Dedifferentiated amniotic fluid mesenchymal stem cell (primary cell): ENCODE results near the gene TNFRSF1B.
A peak's percentile ranks its signal among the peaks of the same experiment; 100 is the strongest.

Experiments used
- DNase-seq: peaks from one replicate; pipeline ENCODE4 v3.0.0-alpha.2; 2016; ENCODE audit errors: extremely low spot score

TNFRSF1B gene

DNA sequence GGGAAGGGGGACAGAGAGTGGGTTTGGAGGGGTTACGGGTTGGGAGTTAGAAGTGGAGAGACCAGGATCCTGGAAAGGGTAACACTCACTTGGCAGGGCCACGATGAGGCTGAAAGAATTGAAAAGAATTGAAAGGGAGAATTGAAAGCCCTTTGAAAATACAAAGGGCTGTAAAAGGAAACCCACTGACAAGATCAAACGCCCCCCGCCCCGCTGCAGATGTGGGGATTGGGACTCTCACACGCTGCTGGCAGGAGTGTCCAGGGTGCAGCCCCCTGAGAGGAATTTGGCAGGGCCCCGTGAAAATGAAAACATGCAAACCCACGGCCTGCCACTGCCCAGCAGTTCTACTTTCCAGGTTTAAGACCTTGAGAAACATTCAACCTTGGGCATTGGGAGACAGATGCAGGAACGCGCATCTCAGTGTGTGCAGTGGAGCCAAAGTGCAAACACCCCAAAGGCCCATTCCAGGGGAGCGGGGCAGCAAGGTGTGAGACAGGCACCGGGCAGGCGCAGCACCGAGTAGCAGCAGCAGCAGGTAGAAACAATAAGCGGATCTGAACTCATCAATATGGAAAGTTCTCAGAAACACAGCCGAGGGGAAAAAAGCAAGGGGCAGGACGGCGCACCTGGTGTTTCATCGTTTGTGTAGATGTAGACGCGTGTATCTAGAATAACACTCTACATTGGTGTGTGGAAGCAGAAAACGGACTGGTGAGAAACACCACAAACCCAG lies 8.3 kb upstream of the TNFRSF1B start:
- DNase-seq: no peak

DNA sequence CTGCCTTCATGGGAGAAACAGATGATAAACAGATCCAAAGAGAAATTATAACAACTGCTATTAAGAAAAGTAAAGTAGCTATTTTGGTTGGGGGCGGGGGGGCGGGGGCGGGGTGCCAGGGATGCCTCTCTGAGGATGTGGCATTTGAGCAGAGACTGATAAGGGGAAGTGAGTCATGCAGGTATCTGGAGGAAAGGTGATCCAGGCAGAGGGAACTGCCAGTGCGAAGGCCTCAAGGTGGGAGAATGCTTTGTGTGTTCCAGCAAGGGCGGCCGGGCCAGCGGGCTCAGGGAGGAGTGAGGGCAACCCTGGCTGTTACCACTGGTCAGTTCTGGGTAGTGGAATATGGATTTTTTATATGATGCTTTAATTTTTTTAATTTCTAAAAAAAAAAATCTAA lies 7.0 kb upstream of the TNFRSF1B start:
- no peak for DNase-seq

DNA sequence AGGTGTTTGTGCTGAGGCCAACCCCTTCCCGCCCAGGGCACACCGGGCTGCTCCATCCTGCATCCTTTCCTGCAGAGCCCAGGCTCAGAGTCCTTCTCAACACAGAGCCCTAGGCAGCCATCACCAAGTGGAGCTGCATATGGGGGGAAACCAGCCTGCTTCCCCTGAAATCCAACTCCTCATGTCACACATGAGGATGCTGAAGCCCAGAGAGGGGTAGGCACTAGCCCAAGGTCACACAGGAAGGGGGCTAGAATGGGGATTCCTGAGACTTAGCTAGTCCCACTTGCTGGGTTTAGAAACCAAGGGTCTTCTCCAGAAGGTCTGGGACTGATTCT lies 5.5 kb upstream of the TNFRSF1B start:
- DNase-seq: no peak

- peak; percentile 73 for DNase-seq
These were observed 4.9 kb upstream of the TNFRSF1B start for GRCh38 chr1:12161662-12162458.

DNA sequence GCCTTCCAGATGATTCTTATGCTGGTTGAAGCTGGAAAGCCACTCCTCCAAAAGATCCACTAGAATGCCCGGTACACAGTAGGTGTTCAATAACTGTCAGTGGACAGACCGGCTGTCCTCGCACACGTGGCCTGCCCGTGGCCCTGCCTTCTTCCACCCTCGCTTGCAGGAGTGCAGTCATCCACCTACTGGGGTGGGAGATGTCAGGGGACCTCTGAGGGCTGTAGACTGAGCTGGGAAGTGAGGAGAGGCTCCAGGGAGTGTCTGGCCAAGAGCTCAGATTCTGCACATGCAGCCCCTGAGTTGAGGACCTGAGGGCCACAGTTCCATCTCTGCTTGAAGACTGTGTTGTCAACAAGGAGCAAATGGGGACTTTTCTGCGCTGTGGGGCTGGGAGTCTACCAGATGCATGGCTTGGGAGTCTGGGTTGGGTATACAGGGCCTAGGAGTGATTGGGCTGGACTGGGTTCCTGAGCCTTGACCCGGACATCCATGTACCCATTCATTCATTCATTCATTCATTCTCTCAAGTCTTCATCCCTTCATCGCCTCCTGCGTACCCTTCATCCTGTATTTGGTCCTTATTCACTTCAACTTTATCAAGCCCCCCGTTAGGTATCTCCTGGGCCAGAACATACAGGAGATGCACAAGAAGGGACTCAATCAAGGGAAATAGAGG lies 4.2 kb upstream of the TNFRSF1B start:
- DNase-seq: no peak

GRCh38 chr1:12163210-12163609 lies 3.6 kb upstream of the TNFRSF1B start:
- DNase-seq: no peak

GRCh38 chr1:12164210-12164609 lies 2.6 kb upstream of the TNFRSF1B start:
- no peak for DNase-seq

- no peak for DNase-seq
These were observed 1.4 kb upstream of the TNFRSF1B start for GRCh38 chr1:12165342-12165741.

DNA sequence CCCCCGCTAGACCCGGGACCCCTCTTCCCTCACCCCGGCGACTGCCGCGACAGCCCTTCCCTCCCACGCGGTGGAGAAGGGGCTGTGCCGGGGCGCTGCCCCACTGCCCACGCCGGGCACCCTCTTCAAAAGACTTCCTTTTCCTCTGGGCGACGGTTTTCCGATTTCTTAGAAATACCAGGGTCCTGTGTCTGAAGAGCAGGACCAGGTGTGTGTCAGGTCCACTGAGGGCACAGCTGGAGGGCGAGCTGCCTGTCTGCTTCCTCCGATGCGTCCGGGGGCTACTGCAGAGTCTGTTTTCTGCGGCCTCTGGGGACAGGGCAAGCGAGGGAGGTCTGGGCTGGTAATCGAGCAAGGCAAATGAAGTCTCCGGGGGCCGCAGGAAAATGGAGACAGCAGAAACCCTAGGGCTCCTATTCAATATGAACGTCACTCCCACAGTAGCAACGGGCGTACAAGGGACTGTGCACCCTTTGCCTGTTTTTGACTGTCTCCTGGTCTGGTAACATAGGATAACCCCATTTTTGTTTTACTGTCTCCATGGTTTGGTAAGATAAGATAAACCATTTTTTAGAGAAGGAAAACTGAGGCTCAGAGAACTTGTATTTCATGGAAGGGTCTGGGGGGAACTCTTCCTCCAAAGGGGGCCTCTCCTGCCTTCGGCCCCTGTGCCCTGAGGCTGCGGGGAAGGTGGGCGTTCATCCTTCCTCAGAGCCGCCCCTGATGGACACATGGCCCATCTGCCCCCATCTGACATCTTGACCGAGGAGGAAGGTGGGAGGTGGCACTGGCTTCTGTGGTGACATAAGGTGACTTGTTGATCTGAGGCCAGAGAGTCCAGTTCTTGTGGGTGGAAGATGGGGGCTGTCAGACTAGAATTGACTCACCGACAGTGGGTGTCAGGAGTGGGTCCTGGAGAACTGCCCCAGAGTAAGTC lies 970 bp downstream of the TNFRSF1B start:
- no peak for DNase-seq

DNA sequence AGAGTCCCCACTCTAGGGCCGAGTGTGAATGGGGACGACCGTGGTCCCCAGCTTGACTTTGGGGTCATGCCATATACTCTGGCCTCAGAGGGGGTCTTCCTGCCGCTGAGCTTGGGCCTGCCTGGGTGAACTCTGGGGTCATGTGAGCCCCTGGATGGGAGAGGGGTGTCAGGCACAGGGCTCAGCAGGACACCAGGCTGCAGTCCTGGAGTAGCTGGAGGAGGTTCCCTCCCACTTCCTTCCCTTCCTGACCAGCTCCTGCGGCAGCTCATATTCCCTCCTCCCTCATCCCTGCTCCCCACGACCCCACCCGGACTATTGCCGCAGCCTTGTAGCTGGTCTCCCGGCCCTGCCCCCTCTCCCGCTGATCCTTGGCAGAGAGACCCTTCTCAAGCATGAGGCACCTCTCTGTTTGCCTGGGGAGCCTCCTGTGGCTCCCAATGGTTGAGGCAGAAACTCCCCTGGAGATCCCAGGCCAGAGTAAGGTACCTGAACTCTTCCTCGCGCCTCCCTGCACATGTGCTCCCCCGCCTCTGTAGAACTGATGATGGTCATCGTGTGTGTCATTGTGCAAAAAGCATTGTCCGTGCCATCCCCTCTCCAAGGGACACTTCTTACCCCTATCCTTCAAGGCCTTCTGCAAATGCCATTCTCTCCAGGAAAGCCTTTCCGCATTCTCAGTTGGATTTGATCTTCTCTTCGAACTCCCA lies 1.8 kb downstream of the TNFRSF1B start:
- no peak for DNase-seq

- DNase-seq: no peak
These were observed 2.8 kb downstream of the TNFRSF1B start for GRCh38 chr1:12169442-12170135.

DNA sequence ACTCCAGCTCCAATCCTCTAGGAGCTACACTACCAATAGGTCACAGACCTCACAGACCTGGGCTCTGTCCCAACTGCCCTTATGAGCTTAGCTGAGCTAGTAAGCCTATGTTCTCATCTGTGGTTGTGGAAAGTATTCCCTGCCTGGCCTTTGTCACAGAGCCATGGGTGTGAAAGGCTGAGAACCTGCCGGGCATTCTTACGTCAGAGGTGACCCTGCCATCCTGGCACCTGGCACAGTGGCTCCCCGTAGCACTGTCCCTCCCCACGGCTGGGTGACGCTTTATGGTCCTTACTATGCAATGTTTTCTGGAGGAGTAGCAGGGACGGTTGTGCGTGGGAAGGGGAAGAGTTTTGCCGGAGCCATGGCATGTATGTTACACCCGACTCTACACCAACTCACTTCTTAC lies 3.5 kb downstream of the TNFRSF1B start:
- DNase-seq: no peak

DNA sequence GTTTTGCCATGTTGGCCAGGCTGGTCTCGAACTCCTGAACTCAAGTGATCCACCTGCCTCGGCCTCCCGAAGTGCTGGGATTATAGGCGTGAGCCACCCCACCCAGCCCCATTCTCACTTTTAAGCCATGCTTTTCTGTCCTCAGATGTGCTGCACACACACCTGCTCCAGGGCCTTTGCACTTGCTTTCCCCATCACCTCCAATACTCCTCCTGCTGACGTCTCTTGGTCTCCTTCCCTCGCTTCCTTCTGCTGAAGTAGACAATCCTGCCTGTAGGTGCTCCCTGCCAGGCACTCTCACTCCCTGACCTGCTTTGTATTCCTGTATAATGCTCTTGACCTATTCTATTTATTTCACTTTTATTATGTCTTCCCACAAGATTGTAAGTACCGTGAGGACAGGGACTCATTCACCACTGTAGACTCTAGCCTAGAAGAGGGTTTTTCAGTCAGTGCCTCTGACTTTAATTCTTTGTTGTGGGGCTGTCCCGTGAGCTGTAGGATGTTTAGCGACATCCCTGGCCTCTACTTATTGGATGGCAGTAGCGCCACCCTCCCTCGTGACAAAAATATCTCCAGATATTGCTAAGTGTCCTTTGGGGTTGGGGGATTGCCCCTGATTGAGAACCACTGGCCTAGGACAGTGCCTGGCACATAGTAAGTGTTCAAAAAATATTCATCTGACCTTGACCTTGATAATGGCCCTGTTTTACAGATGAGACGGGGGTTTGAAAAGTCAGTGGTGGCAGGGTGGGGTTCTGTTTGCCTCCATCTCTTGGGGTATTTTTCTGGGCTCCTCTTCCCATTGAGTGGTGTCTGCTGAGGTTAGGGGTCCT lies 4.6 kb downstream of the TNFRSF1B start:
- no peak for DNase-seq

DNA sequence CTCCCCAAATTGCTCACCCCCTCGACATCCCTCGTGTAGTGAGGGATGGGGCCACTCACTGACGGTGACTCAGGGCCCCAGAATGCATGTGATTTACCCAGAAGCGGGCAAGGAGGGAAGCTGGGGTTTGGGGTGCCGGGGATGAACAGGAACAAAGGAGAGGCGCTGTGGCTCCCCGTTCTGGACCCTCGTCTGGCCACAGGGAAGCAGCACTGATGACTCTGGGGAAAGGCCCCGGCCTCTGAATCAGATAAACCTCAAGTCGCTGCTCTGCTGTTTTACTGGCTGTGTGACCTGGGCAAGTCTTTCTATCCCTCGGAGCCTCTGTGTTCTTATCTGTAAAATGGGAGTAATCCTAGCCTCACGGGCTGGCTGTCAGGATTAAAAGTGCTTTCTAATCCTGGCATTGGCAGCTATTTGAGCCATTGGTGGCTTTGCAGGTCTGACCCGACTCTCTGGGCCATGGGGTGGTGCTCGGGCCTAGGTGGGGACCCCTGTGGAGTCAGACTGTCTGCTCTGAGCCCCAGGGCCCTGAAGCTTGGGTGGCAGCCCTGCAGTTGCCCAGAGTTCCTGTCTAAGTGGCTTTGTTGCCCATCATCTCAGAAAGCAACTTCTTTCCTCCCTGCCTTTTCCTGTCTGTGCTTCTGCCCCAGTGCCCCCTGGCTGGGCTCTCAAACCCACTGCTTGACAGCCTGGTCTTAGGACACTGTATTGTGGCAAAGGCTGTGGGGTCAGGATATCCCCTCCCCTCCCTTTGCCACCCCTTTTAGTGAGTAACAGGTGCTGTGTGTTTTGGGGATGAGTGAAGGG lies 5.5 kb downstream of the TNFRSF1B start:
- no peak for DNase-seq

GRCh38 chr1:12173041-12173509 lies 6.3 kb downstream of the TNFRSF1B start:
- DNase-seq: no peak

- no peak for DNase-seq
These were observed 6.9 kb downstream of the TNFRSF1B start for GRCh38 chr1:12173631-12174121.

DNA sequence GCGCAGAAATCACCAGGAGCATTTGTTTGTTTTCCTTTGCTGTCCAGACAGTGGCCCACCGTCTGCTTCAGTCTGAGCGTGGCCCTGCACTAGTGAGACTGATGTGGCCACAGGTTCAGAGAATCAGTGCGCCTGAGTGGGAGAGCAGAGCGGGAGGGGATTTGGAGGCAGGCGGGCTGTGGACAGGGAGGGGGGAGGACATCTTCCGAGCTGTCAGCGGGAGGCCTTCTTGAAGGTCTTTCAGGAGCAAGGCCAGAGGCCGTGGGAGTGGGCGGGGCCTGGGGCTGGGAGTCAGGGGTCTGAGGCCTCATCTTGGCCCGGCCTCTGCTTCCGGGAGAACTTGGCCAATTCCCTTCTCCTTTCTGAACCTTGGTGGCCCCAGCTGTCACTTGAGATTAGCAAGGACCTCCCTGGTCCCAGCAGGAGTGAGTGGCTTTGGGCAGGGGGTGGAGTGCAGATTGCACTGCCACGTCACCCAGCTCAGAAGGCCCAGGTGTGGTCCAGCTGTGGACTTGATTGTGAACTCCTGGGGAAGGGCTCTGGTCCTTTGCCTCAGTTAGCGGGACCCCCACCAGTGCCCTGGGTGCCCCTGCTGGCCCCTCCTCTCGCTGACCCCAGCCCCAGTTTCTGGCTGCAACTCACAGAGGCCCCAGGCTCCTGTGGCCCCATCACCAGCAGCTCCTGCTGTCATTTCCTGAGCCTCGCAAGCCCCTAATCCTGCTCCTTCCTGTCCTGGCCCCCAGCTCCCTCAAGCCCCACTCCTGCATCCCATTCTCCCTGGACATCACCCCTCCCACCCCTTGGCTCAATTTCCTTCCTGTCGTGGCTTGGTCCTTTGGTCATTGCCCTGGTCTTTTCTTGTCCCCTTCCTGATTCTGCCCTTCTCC lies 8.4 kb downstream of the TNFRSF1B start:
- no peak for DNase-seq
